ENCODE data around the gene DRD4.
"Not testable (repeated sequence)": the region's sequence is repeated elsewhere in the genome, so short reads cannot be mapped to it uniquely, and the experiment has no call there.

DNA sequence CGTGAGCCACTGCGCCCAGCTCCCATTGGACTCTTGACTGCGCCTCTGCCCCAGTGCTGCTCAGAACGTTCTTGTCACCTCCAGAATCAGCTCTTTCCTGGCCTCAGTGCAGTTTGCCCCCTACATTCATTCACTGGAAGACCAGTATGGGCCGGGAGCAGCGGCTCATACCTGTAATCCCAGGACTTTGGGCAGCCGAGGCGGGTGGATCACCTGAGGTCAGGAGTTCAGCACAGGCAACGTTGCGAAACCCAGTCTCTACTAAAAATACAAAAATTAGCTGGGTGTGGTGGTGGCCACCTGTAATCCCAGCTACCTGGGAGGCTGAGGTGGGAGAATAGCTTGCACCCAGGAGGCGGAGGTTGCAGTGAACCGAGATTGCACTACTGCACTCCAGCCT, 17.4 kb downstream of the DRD4 start:
- not testable (repeated sequence) for TF ChIP-seq EZH2 (optimal IDR thresholded peaks at IDR 0.05; ENCODE audit: low read depth, low read length)
- TF ChIP-seq, protein P1, sequence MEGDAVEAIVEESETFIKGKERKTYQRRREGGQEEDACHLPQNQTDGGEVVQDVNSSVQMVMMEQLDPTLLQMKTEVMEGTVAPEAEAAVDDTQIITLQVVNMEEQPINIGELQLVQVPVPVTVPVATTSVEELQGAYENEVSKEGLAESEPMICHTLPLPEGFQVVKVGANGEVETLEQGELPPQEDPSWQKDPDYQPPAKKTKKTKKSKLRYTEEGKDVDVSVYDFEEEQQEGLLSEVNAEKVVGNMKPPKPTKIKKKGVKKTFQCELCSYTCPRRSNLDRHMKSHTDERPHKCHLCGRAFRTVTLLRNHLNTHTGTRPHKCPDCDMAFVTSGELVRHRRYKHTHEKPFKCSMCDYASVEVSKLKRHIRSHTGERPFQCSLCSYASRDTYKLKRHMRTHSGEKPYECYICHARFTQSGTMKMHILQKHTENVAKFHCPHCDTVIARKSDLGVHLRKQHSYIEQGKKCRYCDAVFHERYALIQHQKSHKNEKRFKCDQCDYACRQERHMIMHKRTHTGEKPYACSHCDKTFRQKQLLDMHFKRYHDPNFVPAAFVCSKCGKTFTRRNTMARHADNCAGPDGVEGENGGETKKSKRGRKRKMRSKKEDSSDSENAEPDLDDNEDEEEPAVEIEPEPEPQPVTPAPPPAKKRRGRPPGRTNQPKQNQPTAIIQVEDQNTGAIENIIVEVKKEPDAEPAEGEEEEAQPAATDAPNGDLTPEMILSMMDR (IDR thresholded peaks at IDR 0.05; ENCODE audit: low read length): not testable (repeated sequence)

Measured in MM.1S (cell line).